ENCODE data around the gene LILRA5.
A peak's percentile ranks its signal among the peaks of the same experiment; 100 is the strongest.
"Not testable (repeated sequence)": the region's sequence is repeated elsewhere in the genome, so short reads cannot be mapped to it uniquely, and the experiment has no call there.

Gene LILRA5

DNA sequence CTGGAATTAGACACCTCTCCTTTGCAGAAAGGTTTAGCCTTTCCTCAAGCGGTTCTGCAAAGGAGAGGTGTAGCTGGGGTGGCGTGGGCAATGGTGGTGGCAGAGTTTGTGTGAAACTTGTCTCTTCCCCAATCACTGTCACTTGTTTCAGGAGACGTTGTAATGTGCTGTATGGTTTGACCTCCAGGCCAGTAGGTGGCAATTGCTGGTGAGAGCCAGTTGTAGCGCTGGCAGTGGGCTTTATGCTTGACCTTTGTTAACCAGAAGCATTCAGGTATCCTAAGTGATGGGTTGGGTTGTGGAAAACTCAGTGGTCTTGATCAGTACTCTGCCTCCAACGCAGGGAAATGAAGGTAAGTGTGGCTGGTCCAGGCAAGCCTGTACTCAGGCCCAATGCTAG, 12.7 kb upstream of the LILRA5 start:
- no peak for DNase-seq (ENCODE audit: low read depth in 1 of 2, low spot score in 1 of 2)
- TF ChIP-seq, protein P1, sequence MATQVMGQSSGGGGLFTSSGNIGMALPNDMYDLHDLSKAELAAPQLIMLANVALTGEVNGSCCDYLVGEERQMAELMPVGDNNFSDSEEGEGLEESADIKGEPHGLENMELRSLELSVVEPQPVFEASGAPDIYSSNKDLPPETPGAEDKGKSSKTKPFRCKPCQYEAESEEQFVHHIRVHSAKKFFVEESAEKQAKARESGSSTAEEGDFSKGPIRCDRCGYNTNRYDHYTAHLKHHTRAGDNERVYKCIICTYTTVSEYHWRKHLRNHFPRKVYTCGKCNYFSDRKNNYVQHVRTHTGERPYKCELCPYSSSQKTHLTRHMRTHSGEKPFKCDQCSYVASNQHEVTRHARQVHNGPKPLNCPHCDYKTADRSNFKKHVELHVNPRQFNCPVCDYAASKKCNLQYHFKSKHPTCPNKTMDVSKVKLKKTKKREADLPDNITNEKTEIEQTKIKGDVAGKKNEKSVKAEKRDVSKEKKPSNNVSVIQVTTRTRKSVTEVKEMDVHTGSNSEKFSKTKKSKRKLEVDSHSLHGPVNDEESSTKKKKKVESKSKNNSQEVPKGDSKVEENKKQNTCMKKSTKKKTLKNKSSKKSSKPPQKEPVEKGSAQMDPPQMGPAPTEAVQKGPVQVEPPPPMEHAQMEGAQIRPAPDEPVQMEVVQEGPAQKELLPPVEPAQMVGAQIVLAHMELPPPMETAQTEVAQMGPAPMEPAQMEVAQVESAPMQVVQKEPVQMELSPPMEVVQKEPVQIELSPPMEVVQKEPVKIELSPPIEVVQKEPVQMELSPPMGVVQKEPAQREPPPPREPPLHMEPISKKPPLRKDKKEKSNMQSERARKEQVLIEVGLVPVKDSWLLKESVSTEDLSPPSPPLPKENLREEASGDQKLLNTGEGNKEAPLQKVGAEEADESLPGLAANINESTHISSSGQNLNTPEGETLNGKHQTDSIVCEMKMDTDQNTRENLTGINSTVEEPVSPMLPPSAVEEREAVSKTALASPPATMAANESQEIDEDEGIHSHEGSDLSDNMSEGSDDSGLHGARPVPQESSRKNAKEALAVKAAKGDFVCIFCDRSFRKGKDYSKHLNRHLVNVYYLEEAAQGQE (IDR thresholded peaks at IDR 0.05; ENCODE audit: insufficient replicate concordance, low read depth), result no peak
- H3K27me3 ChIP-seq (ENCODE audit: insufficient read depth, poor library complexity, severe bottlenecking), result no peaks in the 10 kb centered on the region
- no peak overlapping the region for H3K27ac ChIP-seq (replicated peaks)
- H3K4me3 ChIP-seq (replicated peaks; ENCODE audit: insufficient read depth, low read length), result no peak overlapping the region

DNA sequence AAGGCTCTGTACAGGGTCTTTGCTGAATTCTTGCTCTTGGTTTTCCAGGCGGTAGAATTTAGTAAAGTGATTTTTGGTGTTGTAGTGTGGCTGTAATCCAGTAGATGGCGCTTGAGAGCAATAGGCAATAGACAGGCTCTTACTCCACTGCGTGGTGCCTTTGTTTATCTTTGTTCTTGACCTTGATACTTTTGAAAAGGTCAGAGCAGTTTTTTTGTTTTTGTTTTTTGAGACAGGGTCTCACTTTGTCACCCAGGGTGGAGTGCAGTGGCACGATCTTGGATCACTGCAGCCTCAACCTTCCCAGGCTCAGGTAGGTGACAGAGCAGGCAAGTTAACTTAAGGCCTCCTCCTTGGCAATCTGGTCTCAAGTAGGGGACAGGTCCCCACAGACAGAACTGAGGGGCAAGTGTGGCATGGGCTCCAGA, 12.2 kb upstream of the LILRA5 start:
- TF ChIP-seq SPI1 (IDR thresholded peaks at IDR 0.05; ENCODE audit: borderline replicate concordance, low read depth), result no peak
- TF ChIP-seq, protein P2, sequence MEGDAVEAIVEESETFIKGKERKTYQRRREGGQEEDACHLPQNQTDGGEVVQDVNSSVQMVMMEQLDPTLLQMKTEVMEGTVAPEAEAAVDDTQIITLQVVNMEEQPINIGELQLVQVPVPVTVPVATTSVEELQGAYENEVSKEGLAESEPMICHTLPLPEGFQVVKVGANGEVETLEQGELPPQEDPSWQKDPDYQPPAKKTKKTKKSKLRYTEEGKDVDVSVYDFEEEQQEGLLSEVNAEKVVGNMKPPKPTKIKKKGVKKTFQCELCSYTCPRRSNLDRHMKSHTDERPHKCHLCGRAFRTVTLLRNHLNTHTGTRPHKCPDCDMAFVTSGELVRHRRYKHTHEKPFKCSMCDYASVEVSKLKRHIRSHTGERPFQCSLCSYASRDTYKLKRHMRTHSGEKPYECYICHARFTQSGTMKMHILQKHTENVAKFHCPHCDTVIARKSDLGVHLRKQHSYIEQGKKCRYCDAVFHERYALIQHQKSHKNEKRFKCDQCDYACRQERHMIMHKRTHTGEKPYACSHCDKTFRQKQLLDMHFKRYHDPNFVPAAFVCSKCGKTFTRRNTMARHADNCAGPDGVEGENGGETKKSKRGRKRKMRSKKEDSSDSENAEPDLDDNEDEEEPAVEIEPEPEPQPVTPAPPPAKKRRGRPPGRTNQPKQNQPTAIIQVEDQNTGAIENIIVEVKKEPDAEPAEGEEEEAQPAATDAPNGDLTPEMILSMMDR (IDR thresholded peaks at IDR 0.05; ENCODE audit: insufficient read depth, low read length), result peak; percentile 87
- Histone ChIP-seq H3K27ac (replicated peaks) (no peak overlapping the region), H3K4me3 (replicated peaks; ENCODE audit: insufficient read depth, low read length) (no peak overlapping the region), H3K27me3 (ENCODE audit: insufficient read depth, poor library complexity, severe bottlenecking) (no peaks in the 10 kb centered on the region)
- DNase-seq (ENCODE audit: low read depth in 1 of 2, low spot score in 1 of 2), result peak in 1 of 2 experiments; percentile 50

DNA sequence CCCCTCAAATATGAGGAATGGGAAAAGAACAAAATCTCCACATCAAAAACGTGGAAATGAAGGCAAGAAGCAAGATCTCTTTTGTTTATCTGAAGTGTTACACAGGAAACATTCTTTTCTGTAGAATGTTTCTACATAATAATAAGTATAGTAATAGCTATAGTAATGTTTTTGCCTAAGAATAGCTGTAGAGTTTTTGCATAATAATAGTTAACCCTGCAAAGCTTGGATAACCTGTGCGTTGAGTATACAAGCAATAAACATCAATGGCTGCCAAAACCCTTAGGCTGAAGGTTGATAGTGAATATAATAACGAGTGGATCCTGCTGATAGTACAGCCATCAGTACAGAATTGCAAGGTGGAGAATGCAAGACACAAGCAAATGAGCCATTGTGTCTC, 11.1 kb upstream of the LILRA5 start:
- Histone ChIP-seq H3K27me3 (ENCODE audit: insufficient read depth, poor library complexity, severe bottlenecking) (no peaks in the 10 kb centered on the region), H3K27ac (replicated peaks) (no peak overlapping the region), H3K4me3 (replicated peaks; ENCODE audit: insufficient read depth, low read length) (no peak overlapping the region)
- DNase-seq (ENCODE audit: low read depth in 1 of 2, low spot score in 1 of 2), result no peak
- TF ChIP-seq, protein P2 (IDR thresholded peaks at IDR 0.05; ENCODE audit: insufficient read depth, low read length), result no peak
- TF ChIP-seq POLR2AphosphoS5 (IDR thresholded peaks at IDR 0.05; ENCODE audit: low read depth), result no peak
- TF ChIP-seq, protein P1 (IDR thresholded peaks at IDR 0.05; ENCODE audit: insufficient replicate concordance, low read depth), result no peak
- TF ChIP-seq SPI1 (IDR thresholded peaks at IDR 0.05; ENCODE audit: borderline replicate concordance, low read depth), result no peak
- no peak for TF ChIP-seq GABPA (IDR thresholded peaks at IDR 0.05; ENCODE audit: low read depth)

DNA sequence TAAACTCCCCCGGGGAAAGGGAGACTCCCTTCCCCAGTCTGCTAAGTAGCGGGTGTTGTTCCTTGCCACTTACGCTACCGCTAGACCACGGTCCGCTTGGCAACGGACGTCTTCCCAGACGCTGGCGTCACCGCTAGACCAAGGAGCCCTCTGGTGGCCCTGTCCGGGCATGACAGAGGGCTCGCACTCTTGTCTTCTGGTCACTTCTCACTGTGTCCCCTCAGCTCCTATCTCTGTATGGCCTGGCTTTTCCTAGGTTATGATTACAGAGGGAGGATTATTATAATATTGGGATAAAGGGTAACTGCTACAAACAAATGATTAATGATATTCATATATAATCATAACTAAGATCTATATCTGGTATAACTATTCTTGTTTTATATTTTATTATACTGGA, 10.0 kb upstream of the LILRA5 start:
- H3K4me3 ChIP-seq (replicated peaks; ENCODE audit: insufficient read depth, low read length); H3K27ac ChIP-seq (replicated peaks); DNase-seq (ENCODE audit: low read depth in 1 of 2, low spot score in 1 of 2); H3K27me3 ChIP-seq (ENCODE audit: insufficient read depth, poor library complexity, severe bottlenecking): not testable (repeated sequence)

DNA sequence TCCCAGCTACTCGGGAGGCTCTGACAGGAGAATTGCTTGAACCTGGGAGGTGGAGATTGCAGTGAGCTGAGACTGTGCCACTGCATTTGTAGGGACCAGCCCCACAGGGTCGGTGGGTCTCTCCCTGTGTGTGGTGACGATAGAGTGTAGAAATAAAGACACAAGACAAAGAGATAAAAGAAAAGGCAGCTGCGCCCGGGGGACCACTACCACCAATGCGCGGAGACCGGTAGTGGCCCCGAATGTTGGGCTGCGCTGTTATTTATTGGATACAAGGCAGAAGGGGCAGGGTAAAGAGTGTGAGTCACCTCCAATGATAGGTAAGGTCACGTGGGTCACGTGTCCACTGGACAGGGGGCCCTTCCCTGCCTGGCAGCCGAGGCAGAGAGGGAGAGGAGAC, 9.3 kb upstream of the LILRA5 start:
- H3K27ac ChIP-seq (replicated peaks); DNase-seq (ENCODE audit: low read depth in 1 of 2, low spot score in 1 of 2); H3K4me3 ChIP-seq (replicated peaks; ENCODE audit: insufficient read depth, low read length); H3K27me3 ChIP-seq (ENCODE audit: insufficient read depth, poor library complexity, severe bottlenecking): not testable (repeated sequence)
